ENCODE data around the gene KCNJ16. TPM values are rescaled to one million over a fixed set of nuclear protein-coding genes. Genes with fewer than 3 reads are reported as not detected.

Gene KCNJ16
- total RNA-seq, 1 experiment from 2014 or later = not detected

DNA sequence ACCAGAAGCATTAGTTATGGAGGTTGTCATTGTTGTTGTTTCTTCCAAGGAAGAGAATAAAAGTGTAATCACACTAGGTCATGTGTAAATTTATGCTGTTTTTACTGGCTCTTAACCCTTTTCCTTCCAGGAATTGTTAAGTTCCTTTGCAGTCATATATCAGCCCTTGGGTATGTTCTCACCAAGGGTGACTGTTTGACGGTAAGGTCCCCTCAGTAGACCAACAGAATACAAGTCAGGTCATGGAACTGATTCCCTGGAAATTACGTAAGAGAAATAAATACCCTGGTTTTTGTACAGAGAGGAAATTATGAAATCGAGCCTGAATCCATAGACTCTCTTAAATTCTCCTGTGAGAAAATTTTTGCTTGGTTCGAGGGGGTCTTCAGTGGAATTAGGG is 83.2 kb downstream of the KCNJ16 start:
- intact Hi-C loops (cut with micrococcal nuclease) = no loop called here
- DNase-seq (no peak), ATAC-seq (no peak)
- Histone ChIP-seq H3K9me2 (replicated peaks; ENCODE audit: low read length) (no peaks in the 10 kb centered on the region), H3K9me3 (ENCODE audit: low read length) (no peaks in the 10 kb centered on the region), H2AFZ (ENCODE audit: low read length) (no peak overlapping the region), H3K27ac (ENCODE audit: low read length) (no peak overlapping the region), H3K36me3 (ENCODE audit: low read depth, low read length) (no peaks in the 10 kb centered on the region), H3K4me2 (ENCODE audit: low read length) (no peak overlapping the region), H3K9ac (ENCODE audit: low read length) (no peak overlapping the region), H4K20me1 (ENCODE audit: low read length) (no peaks in the 10 kb centered on the region), H3F3A (ENCODE audit: low read length, unreplicated experiment) (no peaks in the 10 kb centered on the region), H3K4me1 (ENCODE audit: insufficient read depth, low read length) (peaks cover 17% of the 10 kb centered on the region), H3K79me2 (ENCODE audit: low read length) (no peaks in the 10 kb centered on the region), H3K27me3 (ENCODE audit: low read length) (no peaks in the 10 kb centered on the region), H3K4me3 (ENCODE audit: low read length) (no peak overlapping the region)
- no peak for TF ChIP-seq EZH2phosphoT487 (IDR thresholded peaks at IDR 0.05; ENCODE audit: borderline replicate concordance, low read length)
- TF ChIP-seq EZH2 (IDR thresholded peaks at IDR 0.05; ENCODE audit: low read length, unreplicated experiment) = no peak
- TF ChIP-seq, protein P1, sequence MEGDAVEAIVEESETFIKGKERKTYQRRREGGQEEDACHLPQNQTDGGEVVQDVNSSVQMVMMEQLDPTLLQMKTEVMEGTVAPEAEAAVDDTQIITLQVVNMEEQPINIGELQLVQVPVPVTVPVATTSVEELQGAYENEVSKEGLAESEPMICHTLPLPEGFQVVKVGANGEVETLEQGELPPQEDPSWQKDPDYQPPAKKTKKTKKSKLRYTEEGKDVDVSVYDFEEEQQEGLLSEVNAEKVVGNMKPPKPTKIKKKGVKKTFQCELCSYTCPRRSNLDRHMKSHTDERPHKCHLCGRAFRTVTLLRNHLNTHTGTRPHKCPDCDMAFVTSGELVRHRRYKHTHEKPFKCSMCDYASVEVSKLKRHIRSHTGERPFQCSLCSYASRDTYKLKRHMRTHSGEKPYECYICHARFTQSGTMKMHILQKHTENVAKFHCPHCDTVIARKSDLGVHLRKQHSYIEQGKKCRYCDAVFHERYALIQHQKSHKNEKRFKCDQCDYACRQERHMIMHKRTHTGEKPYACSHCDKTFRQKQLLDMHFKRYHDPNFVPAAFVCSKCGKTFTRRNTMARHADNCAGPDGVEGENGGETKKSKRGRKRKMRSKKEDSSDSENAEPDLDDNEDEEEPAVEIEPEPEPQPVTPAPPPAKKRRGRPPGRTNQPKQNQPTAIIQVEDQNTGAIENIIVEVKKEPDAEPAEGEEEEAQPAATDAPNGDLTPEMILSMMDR (conservative IDR thresholded peaks at IDR 0.05; ENCODE audit: low read depth, low read length) = no peak
- ChIA-PET CTCF (no interaction called here), POLR2A (ENCODE audit: unreplicated experiment) (no interaction called here)
- no TSS peak for BruUV-seq (replicated peaks)

- POLR2A ChIA-PET (ENCODE audit: unreplicated experiment) = no interaction called here
- H3K27me3 ChIP-seq (ENCODE audit: low read length) = no peaks in the 10 kb centered on the region
- peaks cover 17% of the 10 kb centered on the region for H3K4me1 ChIP-seq (ENCODE audit: insufficient read depth, low read length)
- no peaks in the 10 kb centered on the region for H3F3A ChIP-seq (ENCODE audit: low read length, unreplicated experiment)
- no peaks in the 10 kb centered on the region for H3K9me2 ChIP-seq (replicated peaks; ENCODE audit: low read length)
- H3K9me3 ChIP-seq (ENCODE audit: low read length) = no peaks in the 10 kb centered on the region
- H3K4me3 ChIP-seq (ENCODE audit: low read length) = no peak overlapping the region
- intact Hi-C loops (cut with micrococcal nuclease) = no loop called here
- ATAC-seq (no peak), DNase-seq (no peak)
- no peak overlapping the region for H3K9ac ChIP-seq (ENCODE audit: low read length)
- TF ChIP-seq EZH2 (IDR thresholded peaks at IDR 0.05; ENCODE audit: low read length, unreplicated experiment) (no peak), EZH2phosphoT487 (IDR thresholded peaks at IDR 0.05; ENCODE audit: borderline replicate concordance, low read length) (no peak)
- TF ChIP-seq, protein P1 (conservative IDR thresholded peaks at IDR 0.05; ENCODE audit: low read depth, low read length) = no peak
- BruUV-seq (replicated peaks) = no TSS peak
- H3K79me2 ChIP-seq (ENCODE audit: low read length) = no peaks in the 10 kb centered on the region
- H3K4me2 ChIP-seq (ENCODE audit: low read length) = no peak overlapping the region
- no peaks in the 10 kb centered on the region for H3K36me3 ChIP-seq (ENCODE audit: low read depth, low read length)
- CTCF ChIA-PET = no interaction called here
- no peak overlapping the region for H3K27ac ChIP-seq (ENCODE audit: low read length)
- H2AFZ ChIP-seq (ENCODE audit: low read length) = no peak overlapping the region
- no peaks in the 10 kb centered on the region for H4K20me1 ChIP-seq (ENCODE audit: low read length)
Observed at GRCh38 chr17:70158591-70158990, 83.6 kb downstream of the KCNJ16 start.

DNA sequence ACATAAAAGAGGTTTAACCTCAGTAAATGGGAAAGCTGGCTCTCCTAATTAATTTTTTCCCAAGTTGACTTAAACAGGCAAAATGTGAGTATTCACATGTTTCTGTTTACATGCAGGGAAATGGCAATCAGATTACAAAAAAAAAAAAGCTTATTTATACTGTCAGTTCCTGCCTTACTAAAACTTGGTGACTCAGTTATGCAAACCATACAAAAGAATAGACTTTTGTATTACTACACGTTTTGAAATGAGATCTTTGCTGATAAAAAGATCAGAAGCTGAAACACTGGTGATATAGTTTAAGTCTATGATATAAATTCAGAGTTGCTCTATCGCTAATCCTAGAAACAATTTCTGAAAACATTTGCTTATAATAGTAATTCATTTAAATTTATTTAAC is 85.0 kb downstream of the KCNJ16 start:
- ATAC-seq (peak; percentile 86), DNase-seq (peak; percentile 83)
- Histone ChIP-seq H3K27ac (ENCODE audit: low read length) (no peak overlapping the region), H2AFZ (ENCODE audit: low read length) (no peak overlapping the region), H3K9me3 (ENCODE audit: low read length) (no peaks in the 10 kb centered on the region), H3K9ac (ENCODE audit: low read length) (no peak overlapping the region), H3K36me3 (ENCODE audit: low read depth, low read length) (no peaks in the 10 kb centered on the region), H3K4me2 (ENCODE audit: low read length) (peak overlapping the region; percentile 24), H3K79me2 (ENCODE audit: low read length) (no peaks in the 10 kb centered on the region), H3K4me1 (ENCODE audit: insufficient read depth, low read length) (peaks cover 17% of the 10 kb centered on the region), H3K27me3 (ENCODE audit: low read length) (no peaks in the 10 kb centered on the region), H3K9me2 (replicated peaks; ENCODE audit: low read length) (no peaks in the 10 kb centered on the region), H3K4me3 (ENCODE audit: low read length) (no peak overlapping the region), H4K20me1 (ENCODE audit: low read length) (no peaks in the 10 kb centered on the region), H3F3A (ENCODE audit: low read length, unreplicated experiment) (no peaks in the 10 kb centered on the region)
- intact Hi-C loops (cut with micrococcal nuclease) = loop anchor here (5.0 to 10.0 kb wide), 2 partner anchors 383 to 835 kb away; partner anchors contain the start of gene ABCA5
- CTCF ChIA-PET = interaction anchor here (0.6 kb wide), 5 partner anchors 11 to 553 kb away, joined by 3 to 12 read pairs (median 4); no protein-coding TSS in a partner anchor
- POLR2A ChIA-PET (ENCODE audit: unreplicated experiment) = interaction anchor here (0.6 kb wide), 1 partner anchor 575 kb away, joined by 4 read pairs; no protein-coding TSS in a partner anchor
- no TSS peak for BruUV-seq (replicated peaks)
- TF ChIP-seq, protein P1 (conservative IDR thresholded peaks at IDR 0.05; ENCODE audit: low read depth, low read length) = no peak
- TF ChIP-seq EZH2phosphoT487 (IDR thresholded peaks at IDR 0.05; ENCODE audit: borderline replicate concordance, low read length) (no peak), EZH2 (IDR thresholded peaks at IDR 0.05; ENCODE audit: low read length, unreplicated experiment) (no peak)
